Testis (tissue), 3 donors: ENCODE measurements around the gene GALNT18. TPM values are rescaled to one million over a fixed set of nuclear protein-coding genes. Genes with fewer than 3 reads are reported as not detected.
A peak's percentile ranks its signal among the peaks of the same experiment; 100 is the strongest.

Experiments
- DNase-seq: peaks from one replicate; pipeline ENCODE4 v3.0.0-alpha.2; 2019
- H3K27ac ChIP-seq, 2 donors: fragments of 200-600 bp; sonication (generic); one replicate each; pipeline ENCODE4 v1.5.1; 2019
- H3K27me3 ChIP-seq: fragments of 200-600 bp; sonication (generic); one replicate; pipeline ENCODE4 v1.5.1; 2019
- H3K36me3 ChIP-seq: fragments of 200-600 bp; sonication (generic); one replicate; pipeline ENCODE4 v1.5.1; 2017; ENCODE audit warnings: low read depth; ENCODE audit errors: missing control alignments
- H3K4me1 ChIP-seq: fragments of 200-600 bp; sonication (generic); one replicate; pipeline ENCODE4 v1.5.1; 2019
- H3K4me3 ChIP-seq, 2 donors: fragments of 200-600 bp; sonication (generic); one replicate each; pipeline ENCODE4 v1.5.1; 2017 to 2019
- H3K9me3 ChIP-seq: fragments of 200-600 bp; sonication (generic); one replicate; pipeline ENCODE4 v1.5.1; 2017
- POLR2A ChIP-seq: fragments of 450-650 bp; IDR thresholded peaks from one replicate; pipeline ENCODE4 v1.6.1; 2017; ENCODE audit warnings: antibody characterized with exemption, mild to moderate bottlenecking, moderate library complexity
- WGBS, 2 donors: methylation state at CpG; one replicate each; pipeline ENCODE4 v1.1.5; 2018; 5-methylcytosine and 5-hydroxymethylcytosine counted together
- intact Hi-C: fragments of 100-400 bp; cut with DNase I; formaldehyde crosslinking; loops from one replicate; pipeline ENCODE4 v1.15.1; 2023; ENCODE audit warnings: low total_unique reads
- polyA plus RNA-seq: library from polyadenylated mRNA; stranded (reverse); fragments of 350-450 nt; fragmentation: Illumina TruSeq; extraction: RNeasy Lipid Tissue Mini Kit (QIAGEN cat#74804); gene quantifications from one replicate; pipeline ENCODE4 v1.2.3, GENCODE V29; 2014; ENCODE audit warnings: low read depth, low replicate concordance; ENCODE audit not compliant: insufficient read depth
- total RNA-seq, 2 donors: library from RNA; depleted of rRNA; stranded (reverse); fragments of >200 nt; gene quantifications; one replicate each; pipeline ENCODE4 v1.2.3, GENCODE V29; 2016
- TF ChIP-seq, protein P1 (sequence below), 3 experiments: fragments of 450-650 bp in 2 of 3; fragments of 200-600 bp in 1 of 3; sonication (generic) in 1 of 3; IDR thresholded peaks; one replicate each; pipeline ENCODE4 v1.5.1; 2016 to 2019; ENCODE audit warnings: antibody characterized with exemption in 3 of 3, mild to moderate bottlenecking in 2 of 3, moderate library complexity in 1 of 3

GALNT18 gene
- total and polyA plus RNA-seq, 3 donors from 2014 or later = 39.2 to 106 (median 73.9) TPM

DNA sequence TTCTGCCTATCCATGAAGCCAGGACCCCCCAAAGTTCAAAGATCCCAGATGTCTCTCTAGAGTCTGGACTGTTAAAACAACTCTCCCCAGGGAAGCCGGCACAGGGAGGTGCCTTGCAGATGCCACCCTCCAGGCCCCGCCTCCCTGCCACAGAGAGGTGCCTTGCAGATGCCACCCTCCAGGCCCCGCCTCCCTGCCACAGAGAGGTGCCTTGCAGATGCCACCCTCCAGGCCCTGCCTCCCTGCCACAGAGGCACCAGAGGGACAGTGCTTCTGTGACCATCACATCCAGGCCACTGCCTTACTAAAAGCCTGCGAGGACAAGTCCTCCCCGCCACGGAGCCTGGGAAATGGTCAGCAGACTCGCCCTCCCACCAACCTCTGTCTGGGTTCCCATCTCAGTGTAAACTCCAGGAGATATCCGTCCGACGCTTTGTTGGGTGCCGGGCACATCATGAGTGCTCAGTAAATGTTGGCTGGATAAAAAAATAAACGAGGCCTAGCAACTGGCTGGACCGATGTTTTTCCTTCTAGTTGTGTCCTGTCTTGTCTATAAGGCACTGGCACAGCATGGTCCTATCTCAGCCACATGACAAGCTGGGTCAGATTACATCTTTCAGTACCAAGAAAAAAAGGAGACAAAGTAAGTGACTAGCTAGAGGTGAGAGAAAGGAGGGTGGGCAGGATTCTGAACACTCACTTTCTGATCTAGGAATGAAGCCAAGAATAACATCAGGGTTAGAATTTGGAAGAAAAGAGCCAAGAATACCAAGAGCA, 177.6 kb downstream of the GALNT18 start:
- Histone ChIP-seq H3K9me3 (no peaks in the 10 kb centered on the region), H3K4me1 (peaks cover 35% of the 10 kb centered on the region), H3K27ac (peak overlapping the region in 1 of 2 donors; percentile 6), H3K27me3 (no peaks in the 10 kb centered on the region), H3K36me3 (no peaks in the 10 kb centered on the region), H3K4me3 (no peak overlapping the region)
- 60 to 79% methylated on average over 13 of the region's 13 CpGs for WGBS, 2 donors
- DNase-seq = no peak
- TF ChIP-seq POLR2A = no peak
- TF ChIP-seq, protein P1, sequence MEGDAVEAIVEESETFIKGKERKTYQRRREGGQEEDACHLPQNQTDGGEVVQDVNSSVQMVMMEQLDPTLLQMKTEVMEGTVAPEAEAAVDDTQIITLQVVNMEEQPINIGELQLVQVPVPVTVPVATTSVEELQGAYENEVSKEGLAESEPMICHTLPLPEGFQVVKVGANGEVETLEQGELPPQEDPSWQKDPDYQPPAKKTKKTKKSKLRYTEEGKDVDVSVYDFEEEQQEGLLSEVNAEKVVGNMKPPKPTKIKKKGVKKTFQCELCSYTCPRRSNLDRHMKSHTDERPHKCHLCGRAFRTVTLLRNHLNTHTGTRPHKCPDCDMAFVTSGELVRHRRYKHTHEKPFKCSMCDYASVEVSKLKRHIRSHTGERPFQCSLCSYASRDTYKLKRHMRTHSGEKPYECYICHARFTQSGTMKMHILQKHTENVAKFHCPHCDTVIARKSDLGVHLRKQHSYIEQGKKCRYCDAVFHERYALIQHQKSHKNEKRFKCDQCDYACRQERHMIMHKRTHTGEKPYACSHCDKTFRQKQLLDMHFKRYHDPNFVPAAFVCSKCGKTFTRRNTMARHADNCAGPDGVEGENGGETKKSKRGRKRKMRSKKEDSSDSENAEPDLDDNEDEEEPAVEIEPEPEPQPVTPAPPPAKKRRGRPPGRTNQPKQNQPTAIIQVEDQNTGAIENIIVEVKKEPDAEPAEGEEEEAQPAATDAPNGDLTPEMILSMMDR (IDR thresholded peaks at IDR 0.05) = no peak
- intact Hi-C loops = no loop called here

DNA sequence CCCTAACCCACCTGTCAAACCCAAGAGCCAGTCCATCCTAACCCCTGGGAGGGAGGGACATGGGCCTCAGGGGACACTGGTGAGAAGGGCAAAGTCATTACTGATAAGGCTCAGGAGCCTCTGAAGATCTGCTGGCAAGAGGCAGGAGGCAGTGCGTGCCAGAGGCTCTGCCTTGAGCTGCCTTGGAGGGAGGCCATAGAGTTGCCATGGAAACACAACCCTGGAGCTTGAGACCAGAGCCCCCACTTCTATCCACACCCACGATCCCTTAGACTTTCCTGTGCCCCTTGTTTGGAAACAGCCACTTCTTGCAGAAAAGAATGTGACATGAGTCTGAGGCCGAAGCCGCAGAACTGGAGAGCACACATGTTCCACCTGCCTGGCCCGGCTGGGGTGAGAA, 179.0 kb downstream of the GALNT18 start:
- intact Hi-C loops = no loop called here
- DNase-seq = peak; percentile 66
- Histone ChIP-seq H3K4me1 (peaks cover 37% of the 10 kb centered on the region), H3K4me3 (no peak overlapping the region), H3K27ac (no peak overlapping the region), H3K9me3 (no peaks in the 10 kb centered on the region), H3K27me3 (no peaks in the 10 kb centered on the region), H3K36me3 (no peaks in the 10 kb centered on the region)
- no peak for TF ChIP-seq POLR2A
- TF ChIP-seq, protein P1 (IDR thresholded peaks at IDR 0.05) = no peak
- WGBS, 2 donors = 83 to 92% methylated on average over 5 of the region's 5 CpGs

DNA sequence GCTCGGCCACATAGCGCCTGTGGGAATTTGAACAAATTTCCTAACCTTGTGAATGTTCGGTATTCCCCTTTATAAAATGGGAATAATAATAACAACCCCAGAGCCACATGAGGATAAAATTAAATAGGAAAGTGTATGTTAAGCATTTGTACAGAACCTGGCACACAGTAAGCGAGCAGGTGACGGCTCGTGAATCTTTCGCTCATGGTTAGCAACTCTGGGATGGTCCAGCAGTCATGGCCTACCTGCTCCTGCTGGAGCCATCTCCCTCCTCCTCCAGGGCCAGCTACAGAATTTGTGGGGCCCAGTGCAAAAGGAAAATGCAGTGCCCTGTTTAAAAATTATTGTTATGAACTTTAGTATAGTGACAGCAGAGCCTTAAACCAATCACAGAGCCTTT, 180.3 kb downstream of the GALNT18 start:
- Histone ChIP-seq H3K4me1 (peaks cover 50% of the 10 kb centered on the region), H3K4me3 (no peak overlapping the region), H3K36me3 (no peaks in the 10 kb centered on the region), H3K27ac (no peak overlapping the region), H3K27me3 (no peaks in the 10 kb centered on the region), H3K9me3 (no peaks in the 10 kb centered on the region)
- 92 to 97% methylated on average over 7 of the region's 7 CpGs for WGBS, 2 donors
- DNase-seq = no peak
- TF ChIP-seq POLR2A = no peak
- TF ChIP-seq, protein P1 (IDR thresholded peaks at IDR 0.05) = no peak
- intact Hi-C loops = no loop called here

DNA sequence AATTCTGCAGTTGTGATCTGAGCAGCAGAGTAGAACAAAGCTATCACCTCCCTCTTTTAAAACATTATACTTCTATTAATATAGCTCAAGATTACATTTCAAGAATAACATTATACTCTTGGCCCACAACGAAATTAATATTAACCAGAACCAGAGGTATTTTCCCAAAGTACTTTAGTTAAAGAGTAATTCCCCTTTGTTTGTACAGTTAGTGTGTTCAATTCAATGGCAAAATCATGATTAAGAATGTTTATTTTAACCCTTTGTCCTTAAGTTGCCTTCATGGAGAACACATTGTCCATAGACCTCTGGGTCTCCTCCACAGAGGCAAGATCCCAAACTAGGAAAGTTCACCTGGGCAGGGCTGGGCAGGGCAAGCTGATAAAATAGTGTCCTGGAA, 180.7 kb downstream of the GALNT18 start:
- Histone ChIP-seq H3K36me3 (no peaks in the 10 kb centered on the region), H3K27me3 (no peaks in the 10 kb centered on the region), H3K27ac (no peak overlapping the region), H3K4me3 (no peak overlapping the region), H3K4me1 (peaks cover 53% of the 10 kb centered on the region), H3K9me3 (no peaks in the 10 kb centered on the region)
- intact Hi-C loops = no loop called here
- DNase-seq = no peak
- no peak for TF ChIP-seq POLR2A
- TF ChIP-seq, protein P1 (IDR thresholded peaks at IDR 0.05) = no peak
- 81 to 88% methylated on average over 1 of the region's 1 CpG for WGBS, 2 donors

DNA sequence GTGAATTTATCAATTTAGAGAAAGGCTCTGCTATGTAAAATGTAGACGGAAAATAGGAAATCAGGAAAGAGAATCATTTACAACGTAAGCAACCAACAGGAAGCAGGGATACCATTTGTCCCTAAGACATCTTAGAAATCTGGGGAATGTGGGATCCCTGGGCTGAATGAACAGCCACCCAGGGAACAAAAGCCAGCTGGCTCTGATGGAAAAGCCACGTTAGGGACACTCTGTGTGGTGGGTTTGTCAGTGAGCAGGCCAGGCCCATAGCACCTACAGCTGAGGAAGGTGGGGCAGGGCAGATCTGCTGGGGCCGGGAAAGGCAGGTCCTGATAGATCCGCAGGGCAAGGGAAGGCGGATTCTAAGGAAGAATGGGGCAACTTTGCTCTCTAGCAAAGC, 181.7 kb downstream of the GALNT18 start:
- TF ChIP-seq, protein P1 (IDR thresholded peaks at IDR 0.05) = no peak
- TF ChIP-seq POLR2A = no peak
- 87 to 90% methylated on average over 6 of the region's 6 CpGs for WGBS, 2 donors
- H3K9me3 ChIP-seq = no peaks in the 10 kb centered on the region
- peaks cover 51% of the 10 kb centered on the region for H3K4me1 ChIP-seq
- H3K4me3 ChIP-seq = no peak overlapping the region
- no peak for DNase-seq
- H3K27me3 ChIP-seq = no peaks in the 10 kb centered on the region
- no peaks in the 10 kb centered on the region for H3K36me3 ChIP-seq
- intact Hi-C loops = no loop called here
- no peak overlapping the region for H3K27ac ChIP-seq
